ENCODE measurements around the gene DDX18.

DDX18 gene

GRCh38 chr2:117774716-117775115, 39.8 kb upstream of the DDX18 start:
- Histone ChIP-seq H3K4me3 (ENCODE audit: low read length) (no peak overlapping the region), H2AFZ (ENCODE audit: low read length) (no peak overlapping the region), H3K79me2 (ENCODE audit: low read length) (no peaks in the 10 kb centered on the region), H3K9ac (ENCODE audit: low read length) (no peak overlapping the region), H3K9me2 (replicated peaks; ENCODE audit: insufficient read depth, low read length) (no peaks in the 10 kb centered on the region), H3K27ac (ENCODE audit: low read length) (no peak overlapping the region), H3F3A (ENCODE audit: insufficient read depth, low read length) (no peaks in the 10 kb centered on the region), H3K36me3 (replicated peaks; ENCODE audit: insufficient read depth, low read length) (no peaks in the 10 kb centered on the region), H4K20me1 (ENCODE audit: insufficient read depth, low read length) (no peaks in the 10 kb centered on the region), H3K27me3 (replicated peaks; ENCODE audit: insufficient read depth, low read length) (no peaks in the 10 kb centered on the region), H3K4me1 (ENCODE audit: low read length) (0 out of 2 replicates have a peak, but pooled peaks cover 13% of the 10 kb centered on the region), H3K4me2 (ENCODE audit: low read depth, low read length) (no peak overlapping the region), H3K9me3 (replicated peaks; ENCODE audit: insufficient read depth, low read length) (no peaks in the 10 kb centered on the region)
- DNase-seq, result no peak
- TF ChIP-seq CTCF (IDR thresholded peaks at IDR 0.05; ENCODE audit: low read length) (no peak), EZH2 (optimal IDR thresholded peaks at IDR 0.05; ENCODE audit: low read depth, low read length) (no peak), EZH2phosphoT487 (IDR thresholded peaks at IDR 0.05; ENCODE audit: low read length) (no peak)

GRCh38 chr2:117775703-117776219, 38.7 kb upstream of the DDX18 start:
- Histone ChIP-seq H3K9ac (ENCODE audit: low read length) (no peak overlapping the region), H3K9me3 (replicated peaks; ENCODE audit: insufficient read depth, low read length) (no peaks in the 10 kb centered on the region), H3K36me3 (replicated peaks; ENCODE audit: insufficient read depth, low read length) (no peaks in the 10 kb centered on the region), H3K4me1 (ENCODE audit: low read length) (0 out of 2 replicates have a peak, but pooled peaks cover 12% of the 10 kb centered on the region), H3K27me3 (replicated peaks; ENCODE audit: insufficient read depth, low read length) (no peaks in the 10 kb centered on the region), H4K20me1 (ENCODE audit: insufficient read depth, low read length) (no peaks in the 10 kb centered on the region), H3K27ac (ENCODE audit: low read length) (no peak overlapping the region), H3K79me2 (ENCODE audit: low read length) (no peaks in the 10 kb centered on the region), H2AFZ (ENCODE audit: low read length) (no peak overlapping the region), H3K9me2 (replicated peaks; ENCODE audit: insufficient read depth, low read length) (no peaks in the 10 kb centered on the region), H3K4me3 (ENCODE audit: low read length) (no peak overlapping the region), H3F3A (ENCODE audit: insufficient read depth, low read length) (no peaks in the 10 kb centered on the region), H3K4me2 (ENCODE audit: low read depth, low read length) (no peak overlapping the region)
- no peak for DNase-seq
- TF ChIP-seq EZH2phosphoT487 (IDR thresholded peaks at IDR 0.05; ENCODE audit: low read length) (no peak), CTCF (IDR thresholded peaks at IDR 0.05; ENCODE audit: low read length) (no peak), EZH2 (optimal IDR thresholded peaks at IDR 0.05; ENCODE audit: low read depth, low read length) (no peak)

- TF ChIP-seq EZH2phosphoT487 (IDR thresholded peaks at IDR 0.05; ENCODE audit: low read length), result no peak
- no peak for TF ChIP-seq CTCF (IDR thresholded peaks at IDR 0.05; ENCODE audit: low read length)
- no peak for TF ChIP-seq EZH2 (optimal IDR thresholded peaks at IDR 0.05; ENCODE audit: low read depth, low read length)
- H3K4me1 ChIP-seq (ENCODE audit: low read length), result 0 out of 2 replicates have a peak, but pooled peaks cover 1% of the 10 kb centered on the region
- no peak overlapping the region for H3K4me3 ChIP-seq (ENCODE audit: low read length)
- H3K9me3 ChIP-seq (replicated peaks; ENCODE audit: insufficient read depth, low read length), result no peaks in the 10 kb centered on the region
- no peak overlapping the region for H3K27ac ChIP-seq (ENCODE audit: low read length)
- no peak for DNase-seq
- no peaks in the 10 kb centered on the region for H3F3A ChIP-seq (ENCODE audit: insufficient read depth, low read length)
- no peak overlapping the region for H3K9ac ChIP-seq (ENCODE audit: low read length)
- H4K20me1 ChIP-seq (ENCODE audit: insufficient read depth, low read length), result no peaks in the 10 kb centered on the region
- no peaks in the 10 kb centered on the region for H3K9me2 ChIP-seq (replicated peaks; ENCODE audit: insufficient read depth, low read length)
- no peaks in the 10 kb centered on the region for H3K79me2 ChIP-seq (ENCODE audit: low read length)
- H2AFZ ChIP-seq (ENCODE audit: low read length), result no peak overlapping the region
- no peak overlapping the region for H3K4me2 ChIP-seq (ENCODE audit: low read depth, low read length)
- no peaks in the 10 kb centered on the region for H3K36me3 ChIP-seq (replicated peaks; ENCODE audit: insufficient read depth, low read length)
- H3K27me3 ChIP-seq (replicated peaks; ENCODE audit: insufficient read depth, low read length), result no peaks in the 10 kb centered on the region
Observed at GRCh38 chr2:117776888-117777287, 37.6 kb upstream of the DDX18 start.
